SIG-M5 (cell line): ENCODE measurements around the gene PRSS48.
"Not testable (repeated sequence)": the region's sequence is repeated elsewhere in the genome, so short reads cannot be mapped to it uniquely, and the experiment has no call there.

Source experiments
- DNase-seq: peaks from one replicate; lab custom pipeline; 2025; lab: John Stamatoyannopoulos, UW

Gene PRSS48

DNA sequence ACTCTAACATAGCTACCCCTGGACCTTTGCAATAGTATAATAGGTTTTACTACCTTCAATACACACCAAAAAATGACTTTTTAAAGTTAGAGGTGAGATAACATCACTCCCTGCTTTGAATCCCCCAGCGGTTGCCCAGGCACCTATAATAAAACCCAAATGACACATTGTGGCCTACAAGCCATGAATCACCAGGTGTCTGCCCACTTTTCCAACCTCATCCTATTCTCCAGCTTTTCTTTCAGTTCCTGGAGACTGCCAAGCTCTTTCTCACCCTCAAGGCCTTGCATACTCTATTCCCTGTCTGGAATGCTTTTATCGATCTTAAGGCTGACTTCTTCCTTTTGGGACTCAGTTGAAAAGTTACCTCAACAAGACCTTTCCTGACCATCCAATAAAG is 16.4 kb upstream of the PRSS48 start:
- no peak for DNase-seq

DNA sequence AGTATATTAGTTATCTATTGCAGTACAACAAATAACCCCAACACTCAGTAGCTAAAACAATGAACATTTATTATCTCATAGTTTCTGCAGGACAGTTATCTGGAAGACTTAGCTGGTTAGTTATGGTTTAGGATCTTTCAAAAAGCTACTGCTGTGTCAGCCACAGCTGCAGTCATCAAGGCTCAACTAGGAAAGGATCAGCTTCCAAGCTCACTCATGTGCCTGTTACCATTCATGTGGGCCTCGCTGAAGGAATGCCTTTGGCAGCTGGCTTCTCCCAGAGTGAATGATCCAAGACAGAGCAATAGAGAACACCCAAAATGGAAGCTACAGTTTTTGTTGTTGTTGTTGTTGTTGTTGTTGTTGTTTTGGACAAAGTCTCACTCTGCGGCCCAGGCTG is 13.5 kb upstream of the PRSS48 start:
- DNase-seq, result no peak

DNA sequence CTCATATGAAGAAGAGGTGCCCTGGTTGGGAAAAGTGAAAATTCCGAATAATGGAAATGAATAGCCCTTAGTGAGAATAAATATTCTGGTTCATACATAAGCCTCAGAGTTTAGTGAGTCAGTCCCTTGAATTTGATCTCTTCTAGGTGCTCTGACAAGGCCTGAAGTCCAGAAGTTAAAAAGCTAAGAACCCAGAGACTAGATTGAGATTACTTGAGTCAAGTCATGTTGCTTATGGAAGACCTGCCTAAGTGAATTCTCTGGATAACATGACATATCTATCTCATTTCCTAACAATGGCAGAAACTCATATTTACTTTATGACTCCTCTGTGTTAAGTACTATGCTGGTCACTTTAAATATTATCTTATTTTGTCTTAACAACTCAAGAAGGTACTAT is 10.5 kb upstream of the PRSS48 start:
- no peak for DNase-seq

DNA sequence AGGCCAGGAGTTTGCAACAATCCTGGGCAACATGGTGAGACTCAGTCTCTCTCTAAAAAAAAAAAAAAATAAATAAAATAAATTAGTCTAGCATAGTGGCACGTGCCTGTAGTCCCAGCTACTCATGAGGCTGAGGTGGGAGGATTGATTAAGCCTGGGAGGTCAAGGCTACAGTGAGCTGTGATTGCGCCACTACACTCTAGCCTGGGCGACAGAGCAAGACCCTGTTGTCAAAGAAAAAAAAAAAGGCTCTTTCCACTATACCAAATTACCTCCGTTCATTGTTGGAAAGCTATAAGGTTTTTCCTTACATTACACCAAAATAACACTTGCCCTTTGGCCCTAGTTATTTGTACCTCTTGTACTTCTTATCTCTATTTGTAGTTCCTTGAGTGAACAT is 9.9 kb upstream of the PRSS48 start:
- DNase-seq, result no peak

DNA sequence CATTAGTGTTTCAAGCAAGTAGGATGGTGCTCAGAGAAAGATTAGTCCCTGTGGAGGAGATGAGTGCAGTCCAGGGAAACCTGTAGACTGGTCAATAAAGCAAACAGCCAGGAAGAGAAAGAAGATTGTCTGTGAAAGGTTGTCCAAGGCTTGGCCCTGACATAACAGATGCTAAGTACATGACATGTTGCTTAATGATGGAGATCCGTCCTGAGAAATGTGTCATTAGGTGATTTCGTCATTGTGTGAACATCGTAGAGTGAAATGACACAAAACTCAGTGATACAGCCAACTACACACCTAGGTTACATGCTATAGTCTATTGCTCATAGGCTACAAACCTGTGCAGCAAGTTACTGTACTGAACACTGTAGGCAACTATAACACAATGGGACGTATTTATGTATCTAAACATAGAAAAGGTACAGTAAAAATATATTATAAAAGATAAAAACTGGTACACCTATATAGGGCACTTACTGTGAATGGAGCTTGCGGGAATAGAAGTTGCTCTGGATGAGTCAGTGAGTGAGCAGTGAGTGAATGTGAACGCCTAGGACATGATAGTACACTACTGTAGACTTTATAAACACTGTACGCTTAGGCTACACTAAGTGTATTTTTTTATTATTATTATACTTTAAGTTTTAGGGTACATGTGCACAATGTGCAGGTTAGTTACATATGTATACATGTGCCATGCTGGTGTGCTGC is 9.0 kb upstream of the PRSS48 start:
- DNase-seq, result no peak

DNA sequence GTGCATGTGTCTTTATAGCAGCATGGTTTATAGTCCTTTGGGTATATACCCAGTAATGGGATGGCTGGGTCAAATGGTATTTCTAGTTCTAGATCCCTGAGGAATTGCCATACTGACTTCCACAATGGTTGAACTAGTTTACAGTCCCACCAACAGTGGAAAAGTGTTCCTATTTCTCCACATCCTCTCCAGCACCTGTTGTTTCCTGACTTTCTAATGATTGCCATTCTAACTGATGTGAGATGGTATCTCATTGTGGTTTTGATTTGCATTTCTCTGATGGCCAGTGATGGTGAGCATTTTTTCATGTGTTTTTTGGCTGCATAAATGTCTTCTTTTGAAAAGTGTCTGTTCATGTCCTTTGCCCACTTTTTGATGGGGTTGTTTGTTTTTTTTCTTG is 8.1 kb upstream of the PRSS48 start:
- not testable (repeated sequence) for DNase-seq

DNA sequence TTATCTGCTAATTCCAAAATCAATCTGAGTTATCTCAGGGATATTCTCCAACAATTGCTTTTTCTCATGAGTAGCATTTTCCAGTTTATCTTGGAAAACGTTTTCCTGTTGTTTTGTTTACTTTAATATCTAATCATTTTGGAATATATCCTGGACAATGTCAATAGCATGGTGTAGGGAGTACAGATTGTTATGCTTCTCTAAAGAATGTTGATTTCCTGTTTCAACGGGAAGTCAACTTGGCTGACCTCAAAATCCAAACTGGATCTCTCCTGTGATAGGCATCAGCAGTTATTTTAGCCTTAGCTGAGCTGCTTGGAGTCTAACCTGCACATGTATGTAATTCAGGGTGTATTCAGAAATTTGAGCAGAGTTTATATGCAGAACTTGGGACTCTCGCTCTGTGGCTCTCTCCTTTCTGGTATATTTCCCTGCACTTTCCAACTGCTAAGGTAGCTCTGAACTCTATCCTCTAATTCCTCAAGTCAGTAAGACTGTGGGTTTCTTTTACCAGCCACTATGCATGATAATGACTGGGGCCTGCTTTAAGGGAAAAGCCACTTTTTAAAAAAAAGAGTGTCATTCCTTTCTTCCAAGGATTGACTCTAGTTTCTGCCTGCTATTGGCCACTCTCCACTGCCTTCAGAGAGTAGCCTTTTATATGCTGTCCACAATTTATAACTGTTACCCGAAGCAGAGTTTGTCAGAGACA is 7.7 kb downstream of the PRSS48 start:
- no peak for DNase-seq

DNA sequence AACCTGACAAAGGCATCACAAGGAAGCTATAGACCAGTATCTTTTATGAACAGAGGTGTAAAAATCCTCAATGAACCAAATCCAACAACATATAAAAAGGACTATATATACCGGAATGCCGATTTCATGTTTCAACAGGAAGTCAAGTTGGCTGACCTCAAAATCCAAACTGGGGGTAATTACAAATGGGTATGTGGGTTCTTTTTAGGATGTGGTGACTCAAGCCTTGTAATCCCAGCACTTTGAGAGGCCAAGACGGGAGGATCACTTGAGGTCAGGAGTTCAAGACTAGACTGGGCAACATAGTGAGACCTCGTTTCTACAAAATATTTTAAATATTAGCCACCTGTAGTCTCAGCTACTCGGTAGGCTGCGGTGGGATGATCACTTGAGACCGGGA is 10.4 kb downstream of the PRSS48 start:
- no peak for DNase-seq

DNA sequence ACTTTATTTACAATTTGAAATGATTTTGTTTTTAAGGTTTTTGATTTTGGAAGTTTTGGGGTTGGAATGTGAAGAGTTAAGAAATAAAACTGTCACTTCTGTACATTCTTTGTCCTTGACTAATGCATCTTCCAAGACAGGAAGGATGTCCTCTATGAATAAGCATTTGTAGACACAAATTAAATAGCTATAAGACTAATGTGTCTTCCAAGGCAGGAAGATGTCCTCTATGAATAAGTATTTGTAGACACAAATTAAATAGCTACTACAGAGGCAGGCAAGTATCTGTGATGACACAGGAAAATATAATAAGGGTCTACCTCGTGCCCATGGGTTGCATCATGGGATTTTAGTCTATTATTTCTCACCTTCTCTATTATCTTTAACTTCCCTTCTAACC is 14.5 kb downstream of the PRSS48 start:
- no peak for DNase-seq

DNA sequence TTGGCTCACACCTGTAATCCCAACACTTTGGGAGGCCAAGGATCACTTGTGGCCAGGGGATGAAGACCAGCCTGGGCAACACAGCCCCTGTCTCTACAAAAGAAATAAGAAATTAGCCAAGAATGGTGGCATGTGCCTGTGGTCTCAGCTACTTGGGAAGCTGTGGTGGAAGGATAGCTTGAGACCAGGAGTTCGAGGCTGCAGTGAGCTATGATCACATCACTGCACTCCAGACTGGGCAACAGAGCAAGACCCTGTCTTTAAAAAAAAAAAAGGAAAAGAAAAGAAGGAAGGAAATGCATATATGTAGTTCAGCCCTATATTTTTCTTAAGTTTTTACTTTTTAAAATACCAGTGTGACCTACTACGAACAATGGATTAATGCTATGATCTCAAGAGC is 15.1 kb downstream of the PRSS48 start:
- DNase-seq, result no peak

DNA sequence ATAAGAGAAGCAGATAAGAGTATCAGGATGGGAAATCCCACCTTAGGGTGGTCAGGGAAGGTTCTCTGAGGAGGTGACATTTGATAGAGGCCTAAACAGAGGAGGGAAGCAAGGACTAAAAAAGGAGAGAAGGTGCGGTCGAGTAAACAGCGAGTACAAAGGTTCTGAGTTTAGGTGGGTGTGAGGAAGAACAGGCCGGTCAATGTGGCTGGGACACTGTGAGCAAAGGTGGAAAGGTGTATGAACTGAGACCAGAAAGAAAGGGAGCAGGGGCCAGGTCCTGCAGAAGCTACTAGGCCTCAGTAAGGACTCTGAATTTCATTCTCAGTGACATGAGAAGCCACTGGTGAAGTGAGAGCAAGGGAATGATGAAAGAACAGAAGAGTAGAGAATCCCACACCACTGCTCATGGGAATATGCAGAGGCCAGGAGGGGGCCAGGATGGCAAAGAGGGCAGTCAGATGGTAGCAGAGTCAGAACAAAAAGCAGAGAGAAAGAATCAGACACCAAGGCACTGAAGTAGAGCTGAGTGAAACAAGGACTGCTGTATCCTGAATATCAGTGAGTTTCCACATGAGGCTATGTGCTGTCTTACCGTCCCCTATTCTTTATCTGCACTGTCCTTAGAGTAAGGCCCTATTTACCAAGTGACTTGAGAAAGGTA is 18.0 kb downstream of the PRSS48 start:
- no peak for DNase-seq

DNA sequence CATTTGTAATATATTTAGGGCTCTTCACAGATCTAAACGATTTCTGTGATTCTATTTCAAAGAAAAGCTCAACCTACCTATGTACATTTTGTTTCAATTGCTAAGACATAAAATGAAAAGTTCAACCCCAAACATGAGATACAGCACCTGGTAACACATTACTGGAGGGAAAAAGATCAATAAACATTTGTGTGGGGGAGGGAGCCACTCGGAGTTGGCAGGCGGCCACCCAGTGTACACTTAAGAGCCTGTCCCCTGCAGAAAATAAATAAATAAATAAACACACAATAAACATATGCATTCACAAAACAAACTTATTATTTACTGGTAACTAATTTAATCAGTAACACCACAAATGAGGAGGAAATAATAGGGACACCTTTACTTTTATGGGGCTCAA is 19.3 kb downstream of the PRSS48 start:
- no peak for DNase-seq

DNA sequence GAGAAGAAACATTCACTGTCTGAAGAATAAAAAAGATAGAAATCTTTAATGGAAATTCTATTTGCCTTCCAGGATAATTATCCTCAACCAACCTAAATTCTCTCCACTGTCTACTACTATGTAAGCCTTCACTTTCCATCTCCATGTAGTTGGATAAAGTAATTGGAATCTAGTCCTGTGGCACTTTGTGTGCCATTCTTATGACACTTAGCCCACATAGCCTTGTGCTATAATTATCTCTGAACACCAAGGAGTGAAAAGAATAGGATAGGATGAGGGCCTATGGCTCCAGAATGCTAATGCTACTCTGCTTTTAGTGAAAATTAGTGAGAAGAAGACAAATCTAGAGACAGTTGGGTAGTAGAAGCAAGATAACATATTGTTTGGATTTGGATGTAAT is 20.2 kb downstream of the PRSS48 start:
- no peak for DNase-seq

DNA sequence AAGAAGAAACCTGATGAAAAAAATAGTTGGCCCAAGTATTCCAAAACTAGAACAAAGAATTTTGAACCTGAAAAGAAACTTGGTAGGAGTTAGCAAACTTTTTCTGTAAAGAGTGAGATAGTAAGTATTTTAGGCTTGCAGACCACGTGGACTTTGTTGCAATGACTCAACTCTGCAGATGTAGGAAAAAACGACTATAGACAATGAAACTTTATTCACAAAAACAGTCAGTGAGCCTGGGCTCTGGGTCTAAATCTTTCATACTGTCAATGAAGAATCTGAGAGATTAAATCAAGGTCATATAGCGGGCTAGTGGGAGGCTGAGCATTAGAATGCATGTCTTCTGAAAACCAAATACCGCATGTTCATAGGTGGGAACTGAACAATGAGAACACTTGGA is 25.5 kb downstream of the PRSS48 start:
- no peak for DNase-seq

DNA sequence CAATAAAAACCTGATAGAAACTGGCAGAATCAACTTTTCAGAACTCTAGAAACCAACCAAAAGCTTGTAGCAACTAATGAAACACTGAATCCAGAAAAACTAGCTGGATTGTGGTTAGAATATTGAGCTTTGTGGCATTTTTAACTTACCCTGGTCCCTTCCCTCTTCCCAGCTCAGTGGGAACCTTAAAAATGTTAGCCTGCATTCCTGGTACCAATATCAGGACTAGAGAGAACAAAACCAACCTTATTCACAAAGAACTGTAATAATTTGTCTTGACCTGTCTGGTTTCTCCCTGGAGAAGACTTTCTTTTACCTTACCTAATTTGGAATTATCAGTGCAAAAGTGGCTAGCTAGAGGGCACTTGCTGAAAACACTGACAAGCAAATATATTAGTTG is 27.3 kb downstream of the PRSS48 start:
- DNase-seq, result no peak

DNA sequence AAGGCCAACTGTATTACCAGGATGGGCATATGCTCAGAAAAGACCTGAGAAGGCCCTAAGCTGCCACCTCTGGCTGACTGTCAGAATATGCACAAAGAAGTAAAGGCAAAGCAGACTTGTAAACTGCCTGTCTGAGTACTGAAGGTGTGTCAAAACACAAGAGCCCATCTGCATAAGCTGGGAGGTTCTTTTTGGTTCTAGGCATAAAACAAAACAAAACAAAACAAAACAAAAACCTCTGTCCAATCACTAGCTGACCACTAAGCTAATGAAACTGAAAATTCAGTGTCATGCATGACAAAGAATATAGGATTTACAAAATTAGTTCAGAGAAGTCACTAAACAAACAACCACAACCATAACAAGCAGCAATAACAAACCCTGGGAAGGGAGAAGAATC is 27.8 kb downstream of the PRSS48 start:
- no peak for DNase-seq

DNA sequence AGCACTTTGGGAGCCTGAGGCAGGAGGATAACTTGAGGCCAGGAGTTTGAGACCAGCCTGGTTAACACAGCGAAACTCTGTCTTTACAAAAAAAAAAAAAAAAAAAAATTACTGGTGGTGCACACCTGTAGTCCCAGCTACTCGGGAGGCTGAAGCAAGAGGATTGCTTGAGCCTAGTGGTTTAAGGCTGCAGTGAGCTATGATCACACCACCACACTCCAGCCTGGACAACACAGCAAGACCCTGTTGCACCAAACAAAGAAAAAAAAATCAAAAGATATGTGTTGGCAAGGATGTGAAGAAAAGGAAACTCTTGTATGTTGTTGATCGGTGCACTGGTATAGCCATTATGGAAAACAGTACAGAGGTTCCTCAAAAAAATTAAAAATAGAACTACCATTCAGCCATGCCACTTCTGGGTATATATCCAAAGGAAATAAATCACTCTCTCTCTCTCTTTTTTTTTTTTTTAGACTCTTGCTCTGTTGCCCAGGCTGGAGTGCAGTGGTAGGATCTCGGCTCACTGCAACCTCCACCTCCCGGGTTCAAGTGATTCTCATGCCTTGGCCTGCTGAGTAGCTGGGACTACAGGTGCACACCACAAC is 33.3 kb downstream of the PRSS48 start:
- no peak for DNase-seq

DNA sequence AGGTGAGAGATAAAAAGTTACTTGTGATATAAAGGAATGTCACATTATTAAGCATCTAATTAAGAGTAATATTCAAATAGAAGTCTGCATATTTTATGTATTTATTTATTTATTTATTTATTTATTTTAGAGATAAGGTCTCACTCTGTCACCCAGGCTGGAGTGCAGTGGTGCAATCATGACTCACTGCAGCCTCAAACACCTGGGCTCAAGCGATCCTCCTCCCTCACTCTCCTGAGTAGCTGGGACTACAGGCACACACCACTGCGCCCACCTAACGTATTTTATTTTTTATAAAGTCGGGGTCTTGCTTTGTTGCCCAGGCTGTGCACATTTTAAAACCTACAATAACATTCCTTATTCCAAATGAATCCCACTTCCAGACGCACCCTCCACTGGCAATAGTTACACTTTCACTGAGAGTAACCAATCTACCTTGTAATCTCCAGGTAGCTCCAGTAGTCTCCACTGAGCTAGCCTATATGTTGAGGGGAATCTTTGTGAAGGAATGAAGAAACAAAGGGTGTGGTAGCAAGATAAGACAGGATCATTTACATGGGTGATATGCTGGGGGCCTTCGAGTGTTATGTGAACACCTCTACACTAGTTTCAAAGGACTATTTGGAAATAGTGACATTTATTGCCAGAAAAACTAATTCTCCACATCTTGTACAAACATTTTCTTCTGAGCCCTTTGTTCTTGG is 36.5 kb downstream of the PRSS48 start:
- no peak for DNase-seq

DNA sequence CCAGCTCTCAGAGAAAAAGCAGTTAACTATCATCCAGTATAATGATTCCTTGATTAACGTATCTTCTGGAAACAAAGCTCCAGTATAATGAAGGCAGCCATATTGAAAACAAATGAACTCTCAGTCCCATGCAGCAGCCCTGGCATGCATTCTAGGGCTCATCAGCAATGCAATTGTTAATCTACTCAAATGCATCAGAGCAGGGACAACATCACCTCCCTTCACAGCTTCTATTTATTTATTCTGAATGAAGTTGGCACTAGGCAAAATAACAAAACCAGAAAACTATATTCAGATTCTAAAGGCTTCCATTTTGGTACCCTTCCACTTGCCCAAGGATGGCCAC is 37.0 kb downstream of the PRSS48 start:
- no peak for DNase-seq

DNA sequence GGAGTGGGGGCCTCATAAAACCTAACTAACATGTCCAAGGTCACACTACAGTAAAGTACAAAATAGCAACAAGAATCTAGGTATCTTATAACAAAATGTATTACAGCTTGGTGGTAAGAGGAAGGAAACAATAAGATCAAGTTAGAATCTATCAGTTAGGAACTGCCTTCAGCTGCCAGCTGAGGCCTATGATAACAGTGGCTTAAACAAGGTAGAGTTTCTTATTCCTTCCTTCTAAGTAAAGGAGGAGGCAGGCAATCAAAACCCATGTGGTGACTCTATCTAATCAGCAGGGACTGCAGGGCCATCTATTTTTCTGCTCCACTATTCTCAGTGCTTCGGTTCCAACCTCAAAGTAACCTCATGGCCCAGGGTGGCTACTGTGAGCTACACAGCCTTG is 37.5 kb downstream of the PRSS48 start:
- DNase-seq, result no peak

DNA sequence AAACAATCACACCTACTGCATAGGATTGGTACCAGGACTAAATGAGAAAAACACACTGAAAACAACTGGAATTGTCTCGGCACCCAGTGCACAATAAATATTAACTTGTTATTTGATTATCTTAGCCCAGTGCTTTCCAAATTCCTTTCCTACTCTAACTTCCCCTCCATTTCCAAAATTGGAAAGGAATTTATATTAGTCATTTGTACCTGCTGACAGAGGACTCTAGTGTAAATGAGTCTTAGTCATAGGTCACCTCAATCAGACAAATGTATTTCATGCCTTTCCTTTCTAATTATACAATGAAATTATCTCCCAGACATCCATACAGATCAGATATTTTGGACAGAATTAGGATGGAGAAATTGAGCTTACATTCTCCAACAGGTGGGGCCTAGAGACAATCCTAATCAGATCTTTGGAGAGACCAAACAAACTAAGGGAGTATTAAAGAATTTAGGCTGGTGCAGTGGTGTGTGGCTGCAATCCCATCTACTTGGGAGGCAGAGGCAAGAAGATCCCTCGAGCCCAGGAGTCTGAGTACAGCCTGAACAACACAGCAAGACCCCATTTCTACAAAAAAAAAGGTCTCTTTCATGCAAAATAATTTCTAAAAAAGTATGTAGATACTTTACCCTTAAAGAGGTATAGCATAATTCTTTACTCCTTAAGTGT is 38.4 kb downstream of the PRSS48 start:
- no peak for DNase-seq

DNA sequence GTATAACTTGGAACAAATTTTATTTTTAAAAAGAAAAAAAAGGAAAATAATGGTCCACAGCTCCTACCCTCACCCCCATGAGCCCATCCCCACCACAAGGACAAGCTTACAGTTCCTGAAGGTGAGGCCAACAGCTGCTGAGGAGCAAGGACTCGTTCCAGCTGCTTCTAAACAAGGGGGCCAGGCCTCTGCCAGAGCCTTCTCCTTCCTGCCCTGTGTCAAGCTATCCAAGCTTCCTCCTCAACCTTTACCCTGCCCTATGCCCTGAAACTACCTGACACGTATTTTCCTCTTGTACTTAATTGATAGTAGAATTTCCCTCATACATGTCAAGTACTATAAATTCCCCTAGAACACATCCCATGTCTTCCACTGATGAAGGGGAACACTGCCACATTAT is 39.7 kb downstream of the PRSS48 start:
- DNase-seq, result no peak
